ENCODE data around the gene SEPTIN2.

DNA sequence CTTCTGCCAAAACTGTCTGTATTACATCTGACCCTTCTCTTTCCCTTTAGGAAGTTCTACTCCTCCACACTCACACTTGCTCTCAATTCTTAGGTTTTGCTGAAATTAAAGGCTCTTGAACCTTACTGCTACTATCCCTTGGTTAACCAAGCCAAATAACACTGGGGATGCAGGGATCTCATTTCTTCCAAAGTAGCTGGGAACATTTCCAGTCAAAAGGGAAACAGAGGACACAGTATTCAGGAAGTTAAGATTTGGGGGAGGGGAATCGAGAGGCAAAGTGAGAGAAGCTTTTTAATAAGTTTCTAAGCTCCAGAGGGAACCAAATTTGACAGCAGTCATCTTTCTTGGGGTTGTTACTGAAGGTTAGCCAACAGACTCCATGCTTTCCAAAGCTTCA is 6.2 kb downstream of the SEPTIN2 start:
- no peak for TF ChIP-seq EZH2 (IDR thresholded peaks at IDR 0.05; ENCODE audit: borderline replicate concordance, low read depth, low read length, severe bottlenecking)
- TF ChIP-seq, protein P1, sequence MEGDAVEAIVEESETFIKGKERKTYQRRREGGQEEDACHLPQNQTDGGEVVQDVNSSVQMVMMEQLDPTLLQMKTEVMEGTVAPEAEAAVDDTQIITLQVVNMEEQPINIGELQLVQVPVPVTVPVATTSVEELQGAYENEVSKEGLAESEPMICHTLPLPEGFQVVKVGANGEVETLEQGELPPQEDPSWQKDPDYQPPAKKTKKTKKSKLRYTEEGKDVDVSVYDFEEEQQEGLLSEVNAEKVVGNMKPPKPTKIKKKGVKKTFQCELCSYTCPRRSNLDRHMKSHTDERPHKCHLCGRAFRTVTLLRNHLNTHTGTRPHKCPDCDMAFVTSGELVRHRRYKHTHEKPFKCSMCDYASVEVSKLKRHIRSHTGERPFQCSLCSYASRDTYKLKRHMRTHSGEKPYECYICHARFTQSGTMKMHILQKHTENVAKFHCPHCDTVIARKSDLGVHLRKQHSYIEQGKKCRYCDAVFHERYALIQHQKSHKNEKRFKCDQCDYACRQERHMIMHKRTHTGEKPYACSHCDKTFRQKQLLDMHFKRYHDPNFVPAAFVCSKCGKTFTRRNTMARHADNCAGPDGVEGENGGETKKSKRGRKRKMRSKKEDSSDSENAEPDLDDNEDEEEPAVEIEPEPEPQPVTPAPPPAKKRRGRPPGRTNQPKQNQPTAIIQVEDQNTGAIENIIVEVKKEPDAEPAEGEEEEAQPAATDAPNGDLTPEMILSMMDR (IDR thresholded peaks at IDR 0.05; ENCODE audit: extremely low read depth in 1 of 2, insufficient read depth in 1 of 2, low read depth in 1 of 2, low read length in 2 of 2): no peak
- TF ChIP-seq POLR2A (IDR thresholded peaks at IDR 0.05; ENCODE audit: low read depth, low read length): no peak
- TF ChIP-seq POLR2AphosphoS5 (IDR thresholded peaks at IDR 0.05; ENCODE audit: insufficient read depth, low read depth, low read length): no peak
- TF ChIP-seq JUN (IDR thresholded peaks at IDR 0.05; ENCODE audit: borderline replicate concordance, insufficient read depth, insufficient read length, low read depth): no peak
- TF ChIP-seq, protein P2, sequence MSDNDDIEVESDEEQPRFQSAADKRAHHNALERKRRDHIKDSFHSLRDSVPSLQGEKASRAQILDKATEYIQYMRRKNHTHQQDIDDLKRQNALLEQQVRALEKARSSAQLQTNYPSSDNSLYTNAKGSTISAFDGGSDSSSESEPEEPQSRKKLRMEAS (IDR thresholded peaks at IDR 0.05; ENCODE audit: insufficient read depth, insufficient read length): no peak
